ENCODE results near the gene SCFD2.
"Not testable (repeated sequence)": the region's sequence is repeated elsewhere in the genome, so short reads cannot be mapped to it uniquely, and the experiment has no call there.

Gene SCFD2

DNA sequence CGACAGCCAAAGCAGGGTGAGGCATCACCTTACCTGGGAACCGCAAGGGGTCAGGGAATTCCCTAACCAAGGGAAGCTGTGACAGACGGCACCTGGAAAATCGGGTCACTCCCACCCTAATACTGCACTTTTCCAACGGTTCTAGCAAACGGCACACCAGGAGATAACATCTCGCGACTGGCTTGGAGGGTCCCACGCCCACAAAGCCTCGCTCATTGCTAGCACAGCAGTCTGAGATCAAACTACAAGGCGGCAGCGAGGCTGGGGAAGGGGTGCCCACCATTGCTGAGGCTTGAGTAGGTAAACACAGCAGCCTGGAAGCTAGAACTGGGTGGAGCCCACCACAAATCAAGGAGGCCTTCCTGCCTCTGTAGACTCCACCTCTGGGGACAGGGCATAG, 25.7 kb downstream of the SCFD2 start:
- DNase-seq: not testable (repeated sequence)

DNA sequence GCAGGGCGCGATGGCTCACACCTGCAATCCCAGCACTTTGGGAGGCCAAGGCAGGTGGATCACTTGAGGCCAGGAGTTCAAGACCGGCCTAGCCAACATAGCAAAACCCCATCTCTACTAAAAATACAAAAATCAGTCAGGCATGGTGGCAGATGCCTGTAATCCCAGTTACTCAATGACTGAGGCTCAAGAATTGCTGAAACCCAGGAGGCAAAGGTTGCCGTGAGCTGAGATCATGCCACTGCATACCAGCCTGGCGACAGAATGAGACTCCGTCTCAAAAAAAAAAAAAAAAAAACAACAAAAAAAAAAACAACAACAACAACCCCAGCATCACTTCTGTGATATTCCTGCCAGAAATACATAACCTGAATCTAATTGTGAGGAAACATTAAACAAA, 30.9 kb downstream of the SCFD2 start:
- DNase-seq: not testable (repeated sequence)

DNA sequence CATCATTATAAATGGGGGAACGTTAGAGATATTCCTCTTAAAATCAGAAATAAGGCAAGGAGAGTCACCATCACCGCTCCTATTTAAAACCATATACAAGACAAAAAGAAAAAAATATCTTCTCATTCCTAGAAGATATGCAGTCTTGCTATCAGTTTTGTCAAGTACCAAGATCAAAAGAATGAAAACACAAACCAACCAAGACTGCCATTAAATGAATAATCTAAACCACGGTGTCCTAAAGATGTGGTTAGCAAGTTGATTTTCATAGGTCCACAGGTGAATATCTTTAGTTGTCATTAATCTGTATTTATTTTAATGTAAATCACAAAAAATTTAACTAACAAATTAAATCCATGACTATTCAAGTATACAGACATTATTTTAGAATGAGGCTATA, 39.3 kb downstream of the SCFD2 start:
- no peak for DNase-seq

DNA sequence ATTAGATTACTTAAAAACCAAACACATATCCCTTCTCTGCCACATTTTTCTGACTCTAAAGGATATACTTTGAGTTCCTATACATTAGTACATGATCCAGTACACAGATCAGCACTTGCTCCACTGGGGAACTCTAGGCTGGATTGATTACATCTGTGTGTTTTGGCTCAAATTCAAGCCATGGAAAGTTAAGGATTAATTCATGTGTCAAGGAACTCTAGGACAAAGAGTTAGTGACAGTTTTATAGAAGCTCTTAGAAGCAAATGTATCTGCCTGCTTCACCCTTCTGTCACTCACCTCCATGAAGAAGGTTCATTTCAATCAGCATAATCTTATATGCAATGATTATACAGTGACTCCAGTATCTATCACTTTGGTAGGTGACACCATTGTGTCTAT, 43.2 kb downstream of the SCFD2 start:
- no peak for DNase-seq

DNA sequence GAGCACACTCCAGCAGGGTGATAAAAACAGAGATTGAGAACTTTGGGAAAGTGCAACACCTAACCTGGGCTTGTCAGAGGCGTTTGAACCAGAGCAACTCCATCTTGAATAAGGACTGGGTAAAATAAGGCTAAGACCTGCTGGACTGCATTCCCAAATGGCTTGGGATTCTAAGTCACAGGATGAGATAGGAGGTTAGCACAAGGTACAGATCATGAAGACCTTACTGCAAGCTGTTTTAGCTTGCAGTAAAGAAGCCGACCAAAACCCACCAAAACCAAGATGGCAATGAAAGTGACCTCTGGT, 43.9 kb downstream of the SCFD2 start:
- DNase-seq: no peak

DNA sequence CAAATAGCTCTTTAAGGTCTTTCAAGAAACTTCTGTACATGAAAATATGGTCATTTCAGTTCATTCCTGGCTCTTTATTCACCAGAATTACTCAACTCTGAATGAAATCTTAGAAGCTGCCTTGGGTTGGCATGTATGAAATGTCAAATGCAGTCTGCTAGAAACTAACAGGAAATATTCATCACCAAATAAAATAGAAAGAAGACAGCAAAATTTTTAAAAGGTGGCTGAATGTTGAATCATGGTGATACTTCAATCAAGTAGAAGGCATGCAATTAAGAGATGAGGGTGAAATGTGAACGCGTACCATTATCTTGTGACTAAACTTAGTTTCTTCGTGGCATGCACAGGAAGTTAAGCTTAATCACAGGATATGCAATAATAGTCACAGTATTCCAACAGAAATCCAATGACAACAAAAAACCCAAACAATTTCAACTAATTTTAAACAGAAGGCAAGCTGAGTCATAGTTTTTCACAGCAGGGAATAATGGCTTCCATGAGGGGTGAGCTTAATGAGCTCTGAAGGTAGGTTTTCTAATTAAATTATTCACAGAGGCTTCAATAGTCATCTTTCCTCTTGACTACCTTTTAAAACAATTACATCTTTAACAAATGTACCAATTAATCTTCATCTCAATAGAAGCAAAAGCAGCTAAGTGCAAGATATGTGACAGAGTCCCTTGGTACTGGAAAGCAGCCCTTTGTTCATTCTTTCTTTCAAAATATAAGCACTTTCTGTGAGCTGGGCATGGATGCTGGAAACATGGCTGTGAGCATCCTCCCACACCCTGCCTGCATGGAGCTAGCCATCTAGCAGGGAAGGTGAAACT, 44.5 kb downstream of the SCFD2 start:
- DNase-seq: no peak

DNA sequence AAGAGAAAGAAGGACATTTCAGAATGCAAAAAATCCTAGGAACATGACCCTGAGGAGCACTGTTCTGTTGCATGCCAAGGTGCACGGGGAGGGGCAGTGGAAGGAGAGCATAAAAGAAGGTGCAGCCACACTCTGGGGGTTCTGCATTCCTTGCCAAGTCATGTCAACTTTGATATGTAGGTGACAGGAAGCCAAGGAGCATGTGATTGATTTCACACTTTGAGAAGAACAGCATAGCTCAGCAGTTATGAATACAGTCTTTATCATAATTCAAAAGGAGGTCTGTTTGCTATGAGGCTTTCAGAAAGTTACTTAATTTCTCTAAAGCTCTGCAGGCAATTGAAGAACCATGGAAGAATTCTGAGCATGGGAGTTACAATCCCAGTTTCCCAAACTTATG, 50.6 kb downstream of the SCFD2 start:
- no peak for DNase-seq

DNA sequence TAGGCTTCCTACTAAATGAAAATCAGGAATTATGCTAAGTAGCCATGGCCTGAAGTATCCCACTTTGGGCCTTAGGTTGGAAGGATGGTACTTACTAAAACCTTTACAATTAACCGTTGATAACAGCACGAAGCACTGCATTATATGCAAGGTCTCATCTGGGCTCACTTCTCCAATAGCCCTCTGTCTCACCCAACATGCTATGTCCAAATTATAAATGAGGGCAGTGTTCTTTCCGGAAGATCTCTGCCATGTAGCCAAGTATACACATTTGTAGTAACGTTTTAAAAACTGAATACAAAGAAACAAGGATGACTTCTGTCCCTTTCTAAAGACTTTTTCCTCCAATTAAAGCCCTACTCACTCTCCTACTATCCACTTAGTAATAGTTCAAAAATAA, 51.6 kb downstream of the SCFD2 start:
- DNase-seq: no peak

DNA sequence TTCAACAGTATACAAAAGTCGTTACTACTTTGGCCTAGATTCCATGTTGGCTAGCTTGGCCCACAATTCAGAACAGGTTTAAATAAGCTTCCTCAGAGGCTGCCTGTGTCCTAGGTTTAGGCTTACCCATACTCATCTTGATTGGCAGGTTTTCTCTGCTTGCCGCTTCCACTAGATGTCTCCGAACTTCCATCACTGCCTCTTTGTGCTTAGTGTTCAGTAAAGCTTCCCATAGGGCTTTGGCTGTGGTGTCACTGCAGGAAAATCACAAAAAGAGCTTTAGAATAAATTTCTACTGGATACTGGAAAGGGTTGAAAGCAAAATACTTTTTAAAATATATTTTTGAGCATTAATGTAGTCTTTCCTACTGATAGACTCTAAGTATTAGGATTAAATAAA, 52.4 kb downstream of the SCFD2 start:
- DNase-seq: no peak

DNA sequence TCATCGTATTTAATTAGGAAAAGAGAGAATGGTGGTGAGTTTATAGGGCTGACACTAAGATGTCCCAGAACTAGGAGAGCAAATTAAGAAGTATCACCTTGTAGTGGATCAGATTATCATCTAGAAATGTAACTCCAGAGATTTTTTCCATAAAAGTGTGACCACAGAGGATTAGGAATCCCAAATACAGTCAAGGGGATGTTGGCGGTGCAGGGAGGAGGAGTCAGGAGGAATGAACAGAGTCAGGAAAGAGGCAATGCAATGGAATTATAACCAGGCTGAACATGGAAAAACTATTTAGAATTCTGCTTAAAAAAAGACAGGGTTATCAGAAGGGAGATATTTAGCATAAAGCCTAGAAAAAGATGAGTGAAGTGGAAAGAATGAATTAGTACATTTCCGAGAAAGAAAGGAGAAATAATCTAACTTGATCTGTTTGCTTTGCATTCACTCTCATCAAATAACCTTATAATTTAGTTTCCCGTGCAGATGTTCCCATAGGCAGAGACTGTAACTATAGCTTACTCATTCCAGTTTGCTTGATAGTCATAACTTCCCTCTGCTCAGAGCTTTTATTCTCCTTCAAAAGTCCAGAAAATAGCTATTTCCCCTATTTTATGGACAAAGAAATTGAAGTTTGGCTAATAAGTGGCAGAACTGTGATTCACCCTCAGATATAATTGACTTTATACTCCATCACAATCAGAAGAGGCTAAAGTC, 56.4 kb downstream of the SCFD2 start:
- no peak for DNase-seq

DNA sequence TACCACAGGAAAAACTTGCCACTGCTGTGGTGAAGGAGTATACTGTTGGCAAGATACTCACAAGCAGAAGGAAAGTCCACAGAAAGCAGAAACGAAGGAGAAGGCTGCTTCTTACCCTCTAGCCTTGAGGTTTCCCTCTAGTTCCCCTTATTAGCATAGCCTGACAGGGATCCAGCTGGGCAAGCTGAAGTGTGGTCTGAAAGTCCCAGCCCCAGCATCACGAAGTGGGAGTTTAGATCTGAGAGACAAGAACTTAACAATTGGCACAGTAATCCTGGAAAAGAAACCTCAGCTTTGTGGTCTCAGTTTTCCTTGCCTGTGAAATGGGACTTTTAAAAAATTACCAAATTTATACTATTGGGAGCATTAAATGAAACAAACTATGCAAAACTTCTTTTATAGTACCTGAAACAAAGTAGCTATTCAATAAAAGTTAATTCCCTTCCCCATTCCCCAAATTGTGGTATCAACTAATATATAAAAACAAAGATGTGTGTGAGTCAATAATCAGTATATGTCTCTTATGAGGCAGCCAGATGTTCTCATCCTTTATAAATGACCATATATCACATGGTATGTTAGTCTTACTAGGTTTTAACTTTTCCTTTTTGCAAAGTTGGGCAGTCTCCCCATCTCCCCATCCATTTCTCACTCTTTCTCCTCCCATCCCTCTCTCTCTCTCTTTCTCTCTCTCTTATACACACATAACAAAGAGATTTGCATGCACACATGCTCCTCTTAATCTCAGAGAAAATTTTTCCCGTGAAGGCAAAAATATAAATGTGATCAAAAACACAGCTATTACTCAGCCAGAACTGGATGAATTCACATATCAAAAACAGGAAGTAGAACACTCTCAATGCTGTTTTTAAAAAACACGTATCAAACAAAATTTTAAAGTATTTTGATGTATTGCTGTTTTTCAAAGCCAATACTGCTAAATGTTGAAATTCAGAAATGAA, 57.8 kb downstream of the SCFD2 start:
- no peak for DNase-seq

DNA sequence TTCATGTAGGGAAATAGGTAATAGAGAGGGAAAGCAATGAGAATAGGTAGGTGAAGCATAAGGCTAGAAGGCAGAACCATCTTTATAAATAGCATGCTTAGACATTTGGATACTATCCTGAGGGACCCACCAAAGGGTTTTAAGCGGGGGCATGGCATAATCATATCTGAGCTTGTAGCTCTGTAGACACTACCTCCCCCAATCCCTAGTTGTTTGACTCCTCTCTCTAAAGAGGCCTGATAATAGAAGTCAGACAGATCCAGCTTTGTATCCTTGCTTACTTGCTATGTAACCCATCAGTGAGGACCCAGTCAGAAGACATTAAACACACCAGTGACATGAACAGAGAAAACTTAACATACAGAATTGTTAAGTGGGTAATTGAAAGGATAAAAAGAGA, 58.7 kb downstream of the SCFD2 start:
- DNase-seq: no peak

DNA sequence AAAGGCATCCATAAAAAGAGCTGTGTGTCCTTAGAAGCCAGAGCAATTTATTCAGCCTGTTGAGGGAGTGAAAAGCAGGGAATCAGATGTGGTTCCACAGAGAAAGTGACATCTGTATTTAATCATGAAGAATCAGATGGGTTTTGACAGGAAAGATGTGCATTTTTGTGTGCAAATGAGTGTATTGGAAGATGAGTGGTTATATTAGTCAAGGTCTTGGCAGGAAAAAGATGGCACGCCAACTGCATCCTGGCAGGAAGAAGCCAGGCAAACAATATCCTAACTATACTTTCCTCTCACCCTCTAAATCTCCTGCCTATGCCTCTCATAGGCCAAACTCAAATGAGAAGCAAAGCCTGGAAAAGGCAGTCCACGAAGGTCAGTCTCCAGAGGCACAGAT, 59.1 kb downstream of the SCFD2 start:
- DNase-seq: no peak

DNA sequence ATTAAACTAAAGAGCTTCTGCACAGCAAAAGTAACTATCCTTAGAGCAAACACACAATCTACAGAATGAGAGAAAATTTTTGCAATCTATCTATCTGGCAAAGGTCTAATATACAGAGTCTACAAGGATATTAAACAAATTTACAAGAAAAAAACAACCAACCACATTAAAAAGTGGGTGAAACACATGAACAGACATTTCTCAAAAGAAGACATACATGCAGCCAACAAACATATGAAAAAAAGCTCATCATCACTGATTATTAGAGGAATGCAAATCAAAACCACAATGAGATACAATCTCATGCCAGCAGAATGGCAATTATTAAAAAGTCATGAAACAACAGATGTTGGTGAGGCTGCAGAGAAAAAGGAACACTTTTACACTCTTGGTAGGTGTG, 73.7 kb downstream of the SCFD2 start:
- DNase-seq: not testable (repeated sequence)

DNA sequence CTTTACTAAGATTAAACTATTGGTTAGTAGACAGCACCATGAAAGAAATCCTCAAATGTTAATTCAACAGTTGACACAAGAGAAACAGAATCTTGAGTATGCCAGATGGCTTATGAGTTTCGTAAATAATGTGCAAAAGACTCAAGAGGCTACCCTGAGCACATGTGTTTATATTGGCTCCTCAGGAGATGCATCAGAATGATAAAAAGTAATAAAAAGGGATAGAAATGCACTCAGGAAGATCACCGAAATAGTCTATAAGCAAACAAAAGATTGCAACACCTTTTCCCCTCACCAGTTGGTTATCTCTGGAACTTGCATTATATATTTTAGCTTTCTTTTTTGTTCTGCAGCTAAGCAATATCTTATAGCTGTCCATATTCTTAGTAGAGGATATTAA, 84.4 kb downstream of the SCFD2 start:
- no peak for DNase-seq

DNA sequence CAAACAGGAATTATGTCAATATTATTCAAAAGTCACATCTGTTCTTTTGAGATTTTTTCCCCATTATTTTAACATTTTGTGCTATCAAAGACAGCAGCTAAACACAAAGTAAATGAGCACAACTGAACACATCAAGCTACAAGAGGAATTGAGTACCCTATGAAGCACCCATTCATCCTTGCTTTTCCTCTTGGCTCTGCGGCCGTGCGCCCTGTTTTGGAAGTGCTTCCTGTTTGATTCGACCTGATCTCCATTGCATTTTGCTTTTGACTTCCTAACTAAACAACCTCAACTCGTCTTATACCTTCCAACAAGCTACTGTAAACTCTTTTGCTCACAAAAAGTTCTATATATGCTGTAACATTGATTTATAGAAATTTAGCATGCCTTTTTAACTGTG, 85.0 kb downstream of the SCFD2 start:
- no peak for DNase-seq

DNA sequence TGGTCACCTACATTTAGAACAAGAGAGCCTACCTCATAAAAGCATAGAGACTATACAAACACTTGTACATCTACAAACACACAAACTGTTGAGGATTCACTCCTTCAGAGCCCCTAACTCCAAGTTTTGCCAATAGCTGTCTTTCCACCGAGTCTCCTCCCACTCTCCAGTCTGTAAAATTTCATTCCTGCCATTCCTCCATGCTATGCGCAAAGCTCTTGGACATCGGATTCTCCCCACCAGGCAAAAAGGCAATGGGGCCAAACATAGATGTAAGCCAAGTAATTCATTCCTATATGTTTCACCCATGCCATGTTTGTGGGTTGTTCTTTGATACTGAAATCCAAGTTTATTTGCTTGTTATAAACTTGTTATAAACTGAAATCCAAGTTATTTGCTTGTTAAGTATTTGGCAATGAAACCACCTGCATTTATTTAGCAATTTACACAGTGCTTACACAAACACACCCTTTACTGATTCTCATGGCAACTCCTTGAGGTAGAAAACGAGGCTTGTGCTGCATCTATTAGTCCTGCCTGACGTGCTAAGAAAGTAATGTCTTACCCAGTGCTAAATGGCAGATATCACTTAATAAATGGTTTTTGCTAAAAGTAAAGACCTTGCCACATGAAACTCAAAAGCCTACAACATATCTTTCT, 91.1 kb downstream of the SCFD2 start:
- no peak for DNase-seq

DNA sequence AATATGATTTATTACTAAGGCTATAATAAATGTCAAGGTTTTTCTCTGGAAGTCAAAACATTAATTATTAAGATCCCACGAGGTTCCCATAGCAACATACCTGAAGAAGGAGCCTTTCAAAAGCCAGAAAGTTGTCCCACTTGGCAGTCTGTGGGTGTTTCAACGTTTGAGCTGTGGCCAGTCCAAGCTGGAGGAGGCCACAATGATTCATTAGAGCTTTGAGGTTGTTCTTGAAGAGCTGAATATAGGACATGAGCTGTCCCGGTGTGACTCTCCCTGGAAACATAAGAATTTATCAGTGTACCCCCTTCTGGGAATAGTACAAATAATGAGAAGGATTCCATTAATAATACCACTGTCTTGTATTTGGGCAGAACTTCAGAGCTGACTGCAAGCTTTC, 92.1 kb downstream of the SCFD2 start:
- no peak for DNase-seq

DNA sequence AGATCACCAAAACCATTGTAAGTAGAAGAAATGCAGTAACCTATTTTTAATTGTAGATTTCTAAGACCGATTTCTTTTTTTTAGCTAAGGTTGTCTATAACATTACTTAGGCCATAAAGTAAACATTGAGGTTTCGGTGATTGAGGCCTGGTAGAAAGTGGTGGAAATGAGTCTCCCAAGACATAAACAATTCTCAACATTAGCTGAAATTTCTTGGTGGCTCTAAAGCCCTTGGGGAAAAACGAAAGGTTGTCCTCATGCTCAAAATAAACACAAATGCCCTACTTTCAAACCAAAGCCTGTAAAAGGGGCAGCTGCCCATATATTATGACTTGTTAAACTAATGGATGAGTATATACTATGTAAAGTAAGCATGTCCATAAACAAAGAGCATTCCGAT, 98.8 kb downstream of the SCFD2 start:
- DNase-seq: no peak

DNA sequence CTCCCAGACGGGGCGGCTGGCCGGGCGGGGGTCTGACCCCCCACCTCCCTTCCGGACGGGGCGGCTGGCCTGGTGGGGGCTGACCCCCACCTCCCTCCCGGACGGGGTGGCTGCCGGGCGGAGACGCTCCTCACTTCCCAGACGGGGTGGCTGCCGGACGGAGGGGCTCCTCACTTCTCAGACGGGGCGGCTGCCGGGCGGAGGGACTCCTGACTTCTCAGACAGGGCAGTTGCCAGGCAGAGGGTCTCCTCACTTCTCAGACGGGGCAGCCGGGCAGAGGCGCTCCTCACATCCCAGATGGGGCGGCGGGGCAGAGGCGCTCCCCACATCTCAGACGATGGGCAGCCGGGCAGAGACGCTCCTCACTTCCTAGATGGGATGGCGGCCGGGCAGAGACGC, 109.9 kb downstream of the SCFD2 start:
- DNase-seq: not testable (repeated sequence)

DNA sequence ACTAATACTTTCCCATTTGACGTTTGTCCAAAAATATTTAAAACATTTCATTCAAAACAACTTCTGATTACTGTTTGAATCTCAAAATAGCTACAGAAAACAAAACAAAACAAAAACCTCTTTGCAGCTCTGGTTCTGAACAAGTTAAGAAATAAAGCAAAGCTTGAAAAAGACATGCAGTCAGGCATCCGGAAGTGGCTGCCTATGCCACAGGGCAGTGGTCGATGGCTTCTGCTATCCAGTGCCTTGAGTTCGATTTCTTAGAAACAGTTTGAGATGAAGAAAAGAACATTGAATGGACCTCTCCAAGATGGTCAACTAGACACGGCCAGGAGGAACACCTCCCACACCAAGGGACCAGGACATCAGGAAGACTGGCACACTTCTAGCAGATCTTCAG, 125.3 kb downstream of the SCFD2 start:
- DNase-seq: no peak

DNA sequence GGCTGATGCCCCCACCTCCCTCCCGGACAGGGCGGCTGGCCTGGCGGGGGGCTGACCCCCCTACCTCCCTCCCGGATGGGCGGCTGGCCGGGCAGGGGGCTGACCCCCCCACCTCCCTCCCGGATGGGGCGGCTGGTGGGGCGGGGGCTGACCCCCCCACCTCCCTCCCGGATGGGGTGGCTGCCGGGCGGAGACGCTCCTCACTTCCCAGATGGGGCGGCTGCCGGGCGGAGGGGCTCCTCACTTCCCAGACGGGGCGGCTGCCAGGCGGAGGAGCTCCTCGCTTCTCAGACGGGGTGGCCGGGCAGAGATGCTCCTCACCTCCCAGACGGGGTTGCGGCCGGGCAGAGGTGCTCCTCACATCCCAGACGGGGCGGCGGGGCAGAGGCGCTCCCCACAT, 127.5 kb downstream of the SCFD2 start:
- not testable (repeated sequence) for DNase-seq

DNA sequence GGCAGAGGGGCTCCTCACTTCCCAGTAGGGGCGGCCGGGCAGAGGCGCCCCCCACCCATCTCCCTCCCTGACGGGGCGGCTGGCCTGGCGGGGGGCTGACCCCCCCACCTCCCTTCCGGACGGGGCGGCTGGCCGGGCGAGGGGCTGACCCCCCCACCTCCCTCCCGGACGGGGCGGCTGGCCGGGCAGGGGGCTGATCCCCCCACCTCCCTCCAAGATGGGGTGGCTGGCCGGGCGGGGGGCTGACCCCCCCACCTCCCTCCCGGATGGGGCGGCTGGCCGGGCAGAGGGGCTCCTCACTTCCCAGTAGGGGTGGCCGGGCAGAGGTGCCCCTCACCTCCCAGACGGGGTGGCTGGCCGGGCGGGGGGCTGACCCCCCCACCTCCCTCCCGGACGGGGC, 128.1 kb downstream of the SCFD2 start:
- DNase-seq: not testable (repeated sequence)
